Ishikawa (cell line): ENCODE measurements around the gene RECQL5.

Experiments
- CEBPB ChIP-seq: IDR thresholded peaks from 2 replicates; pipeline ENCODE4 v1.6.1; 2012
- CREB1 ChIP-seq: IDR thresholded peaks from 2 replicates; pipeline ENCODE4 v1.6.1; 2012; ENCODE audit warnings: low read depth
- EP300 ChIP-seq: IDR thresholded peaks from 2 replicates; pipeline ENCODE4 v1.6.1; 2012; ENCODE audit warnings: borderline replicate concordance
- MAX ChIP-seq: IDR thresholded peaks from 2 replicates; pipeline ENCODE4 v1.6.1; 2012
- NFIC ChIP-seq: IDR thresholded peaks from 2 replicates; pipeline ENCODE4 v1.6.1; 2012
- RAD21 ChIP-seq: IDR thresholded peaks from 2 replicates; pipeline ENCODE4 v1.6.1; 2012; ENCODE audit warnings: low read depth
- REST ChIP-seq: IDR thresholded peaks from 2 replicates; pipeline ENCODE4 v1.6.1; 2012; ENCODE audit warnings: low read depth, mild to moderate bottlenecking
- TAF1 ChIP-seq: IDR thresholded peaks from 2 replicates; pipeline ENCODE4 v1.6.1; 2012; ENCODE audit warnings: low read depth, mild to moderate bottlenecking
- YY1 ChIP-seq: IDR thresholded peaks from 2 replicates; pipeline ENCODE4 v1.6.1; 2012; ENCODE audit warnings: low read depth

- no peak for TF ChIP-seq EP300
- no peak for TF ChIP-seq MAX
- no peak for TF ChIP-seq YY1
- TF ChIP-seq TAF1 = no peak
- TF ChIP-seq NFIC = no peak
- TF ChIP-seq RAD21 = peak; percentile 57
- TF ChIP-seq CREB1 = no peak
- TF ChIP-seq REST = no peak
- no peak for TF ChIP-seq CEBPB
Measured at GRCh38 chr17:75679706-75680211, 12.8 kb upstream of the RECQL5 start.
